HPDE6-E6E7 (cell line): ENCODE measurements around the gene COL16A1.
A peak's percentile ranks its signal among the peaks of the same experiment; 100 is the strongest.

Experiments used
- DNase-seq: peaks from one replicate; pipeline ENCODE4 v3.0.0; 2011; ENCODE audit warnings: missing footprints; ENCODE audit errors: extremely low spot score

Gene COL16A1

DNA sequence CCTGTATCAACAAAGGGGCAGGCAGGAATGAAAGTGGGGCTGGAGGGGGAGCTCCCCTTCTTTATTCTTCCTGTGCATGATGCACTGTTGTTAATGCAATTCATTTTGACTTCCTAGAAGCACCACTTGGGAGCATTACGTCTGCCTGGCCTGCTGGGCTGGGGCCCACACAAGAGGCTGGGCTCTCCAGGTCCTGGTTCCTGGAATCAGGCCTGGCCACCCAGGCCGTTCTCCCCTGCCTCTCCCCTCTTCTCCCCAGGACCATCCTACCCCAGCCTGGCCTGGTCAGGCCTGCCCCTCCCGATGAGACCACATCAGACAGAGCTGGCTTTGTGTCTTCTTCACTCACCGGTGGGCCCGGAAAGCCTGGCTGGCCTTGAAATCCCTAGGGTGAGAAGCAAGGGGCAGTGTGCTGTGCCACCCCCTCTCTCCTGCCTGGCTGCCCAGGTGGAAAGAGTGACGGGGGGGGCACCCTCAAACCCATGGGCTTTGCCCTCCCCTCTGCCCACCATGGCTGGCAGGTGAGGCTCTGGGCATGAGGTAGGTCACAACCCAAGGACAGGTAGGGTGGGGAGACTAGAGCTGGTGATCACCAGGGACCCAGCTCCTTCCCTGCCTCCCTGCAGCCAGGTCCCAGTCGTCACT is 38.5 kb downstream of the COL16A1 start:
- DNase-seq, result no peak

DNA sequence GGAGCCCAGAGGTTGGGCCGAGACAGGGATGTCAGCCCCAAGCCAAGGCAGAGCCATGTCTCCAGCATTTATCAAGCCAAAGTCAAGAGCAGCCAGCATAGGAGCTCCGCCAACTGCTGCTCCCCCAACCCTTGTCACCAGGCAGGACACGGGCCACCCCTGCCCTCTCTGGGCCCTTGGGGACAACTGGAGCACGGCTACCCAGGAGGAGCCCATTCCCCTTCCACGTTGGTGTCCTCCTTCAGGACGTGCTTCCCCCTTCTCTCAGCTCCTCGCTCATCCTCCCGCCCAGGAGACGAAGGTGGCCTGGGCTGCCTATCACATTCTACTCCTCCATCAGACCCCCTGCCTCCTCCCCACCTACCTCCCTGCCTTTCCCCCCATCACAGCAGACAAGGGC is 39.3 kb downstream of the COL16A1 start:
- DNase-seq, result no peak

DNA sequence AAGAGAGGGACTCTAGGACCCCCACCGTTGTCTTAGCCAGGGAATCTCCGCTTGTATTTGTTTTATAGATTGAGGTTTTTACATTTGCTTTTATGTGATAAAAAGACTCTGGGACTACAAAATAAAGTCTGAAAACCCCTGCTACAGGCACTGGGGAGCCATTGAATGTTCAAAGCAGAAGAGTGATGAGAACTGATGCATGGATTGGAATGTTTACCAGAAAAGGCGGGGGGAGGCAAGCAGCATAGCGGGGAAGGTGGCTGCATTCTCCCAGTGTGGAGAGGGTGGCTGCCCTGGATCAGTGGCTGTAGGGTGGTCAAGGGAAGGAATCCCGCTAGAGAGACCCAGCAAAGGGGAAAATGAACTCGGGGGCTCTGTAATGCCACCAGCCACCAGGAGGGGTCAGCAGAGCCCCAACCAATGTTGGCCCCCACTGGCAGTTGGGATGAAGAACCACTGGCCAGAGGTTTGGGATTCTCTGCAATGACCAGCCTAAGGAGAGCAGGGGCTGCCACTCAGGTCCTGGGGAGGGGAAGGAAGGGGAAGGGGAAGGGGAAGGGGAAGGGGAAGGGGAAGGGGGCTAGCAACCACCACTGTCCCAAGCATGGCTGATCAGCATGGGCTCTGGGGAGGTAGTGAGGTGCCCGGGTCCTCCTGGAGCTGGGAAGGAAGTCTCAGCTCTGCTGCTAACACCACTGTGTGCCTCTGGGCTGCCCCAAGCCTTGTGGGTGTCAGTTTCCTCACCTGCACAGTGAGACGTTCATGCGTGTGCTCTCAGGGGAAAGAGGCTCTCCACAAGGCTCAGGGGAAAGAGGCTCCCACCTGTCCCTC is 40.0 kb downstream of the COL16A1 start:
- peak; percentile 54 for DNase-seq

DNA sequence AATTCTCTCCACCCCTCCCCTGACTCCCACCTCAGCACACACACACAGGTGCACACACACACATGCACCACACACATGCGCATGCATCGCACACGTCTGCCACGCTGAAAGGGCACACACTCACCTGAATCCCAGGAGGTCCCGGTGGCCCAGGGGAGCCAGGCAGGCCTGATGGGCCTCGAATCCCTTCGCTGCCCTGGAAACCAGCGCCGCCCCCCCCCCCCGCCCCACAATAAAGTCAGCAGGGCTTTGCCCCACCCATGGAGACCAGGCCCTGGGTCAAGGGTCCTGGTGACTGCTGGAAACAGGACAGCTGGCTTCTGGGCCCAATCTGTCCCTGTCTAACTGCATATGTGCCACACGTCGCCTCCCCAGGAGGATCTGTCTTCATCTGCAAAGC is 41.4 kb downstream of the COL16A1 start:
- no peak for DNase-seq

DNA sequence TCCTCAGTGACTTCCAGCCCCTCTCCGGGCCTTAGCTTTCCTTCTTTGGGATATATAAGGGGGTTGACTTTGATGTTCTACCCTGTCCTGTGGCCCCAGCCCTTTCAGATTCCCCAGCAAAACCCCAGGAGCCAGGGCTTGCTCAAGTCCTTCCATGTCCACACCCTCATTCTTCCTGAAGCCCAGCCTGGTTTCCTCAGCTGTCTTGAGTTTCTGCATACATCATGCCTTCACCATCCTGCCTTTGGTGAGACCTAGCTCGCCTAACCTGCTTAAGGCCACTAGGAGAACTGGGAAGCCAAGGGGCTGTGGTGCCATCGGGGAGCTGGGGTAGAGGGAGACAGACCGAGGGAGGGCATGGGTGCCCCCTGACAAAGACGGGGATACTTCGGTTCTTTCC is 42.0 kb downstream of the COL16A1 start:
- no peak for DNase-seq

DNA sequence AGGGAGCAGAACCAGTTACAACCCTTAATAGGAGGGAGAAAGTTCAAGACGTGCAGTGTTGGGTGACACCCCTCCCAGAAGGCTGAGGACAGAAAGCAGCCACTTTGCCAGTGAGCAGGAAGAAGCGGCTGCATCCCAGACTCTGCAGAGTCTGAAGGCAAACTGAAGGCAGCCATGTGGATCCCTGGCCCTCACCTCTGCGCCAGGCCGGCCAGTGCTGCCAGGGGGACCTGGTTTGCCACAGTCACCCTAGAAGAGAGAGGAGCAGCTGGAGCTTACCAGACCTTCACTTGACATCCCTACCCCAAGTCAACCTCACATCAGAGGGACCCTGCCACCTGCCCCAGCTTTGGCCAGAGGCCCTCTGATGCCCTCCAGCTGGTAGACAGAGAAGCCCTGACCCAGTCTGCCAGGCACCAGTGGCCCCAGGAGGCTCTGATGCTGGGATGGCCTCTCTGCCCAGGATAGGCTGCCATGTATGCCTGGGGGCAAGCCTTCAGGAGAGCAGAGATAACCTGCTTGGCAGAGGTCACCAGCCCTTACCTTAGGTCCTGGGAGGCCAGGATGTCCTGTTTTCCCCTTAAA is 42.9 kb downstream of the COL16A1 start:
- DNase-seq, result no peak

DNA sequence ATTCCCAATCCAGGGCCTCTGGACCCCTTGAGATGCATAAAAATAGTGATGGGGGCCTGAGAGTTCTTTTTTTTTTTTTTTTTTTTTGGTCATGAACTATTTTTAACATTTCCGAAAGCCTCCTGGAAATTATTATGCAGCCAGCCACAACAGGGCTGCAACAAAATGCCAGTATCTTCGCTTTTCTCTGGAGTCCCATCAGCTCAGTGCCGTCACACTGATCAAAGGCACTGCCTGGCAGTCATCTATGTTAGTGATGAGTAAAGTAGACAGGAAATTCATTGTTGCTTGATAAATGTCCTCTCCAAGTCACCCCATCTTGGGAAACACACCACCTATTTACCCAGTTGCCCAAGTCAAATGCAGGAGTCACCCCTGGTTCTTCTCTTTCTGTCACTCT is 43.9 kb downstream of the COL16A1 start:
- no peak for DNase-seq

DNA sequence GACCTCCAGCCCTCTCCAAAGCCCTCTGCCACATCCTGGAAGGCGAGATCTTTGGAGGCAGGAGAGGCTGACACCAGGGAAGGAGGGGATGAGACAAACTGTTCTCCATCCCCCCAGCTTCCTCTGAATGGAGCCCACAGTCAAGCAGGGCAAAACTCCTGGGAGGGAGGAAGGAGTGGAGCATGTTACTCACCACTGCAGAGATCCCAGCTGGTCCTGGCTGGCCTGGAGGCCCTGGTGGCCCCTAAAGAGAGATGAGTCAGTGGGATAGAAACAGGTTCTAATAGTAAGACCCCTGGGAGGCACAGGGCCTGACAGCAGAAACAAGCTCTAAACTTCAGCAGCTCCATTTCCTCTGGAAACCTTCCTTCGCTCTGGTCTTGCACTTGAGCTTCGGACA is 45.1 kb downstream of the COL16A1 start:
- no peak for DNase-seq

DNA sequence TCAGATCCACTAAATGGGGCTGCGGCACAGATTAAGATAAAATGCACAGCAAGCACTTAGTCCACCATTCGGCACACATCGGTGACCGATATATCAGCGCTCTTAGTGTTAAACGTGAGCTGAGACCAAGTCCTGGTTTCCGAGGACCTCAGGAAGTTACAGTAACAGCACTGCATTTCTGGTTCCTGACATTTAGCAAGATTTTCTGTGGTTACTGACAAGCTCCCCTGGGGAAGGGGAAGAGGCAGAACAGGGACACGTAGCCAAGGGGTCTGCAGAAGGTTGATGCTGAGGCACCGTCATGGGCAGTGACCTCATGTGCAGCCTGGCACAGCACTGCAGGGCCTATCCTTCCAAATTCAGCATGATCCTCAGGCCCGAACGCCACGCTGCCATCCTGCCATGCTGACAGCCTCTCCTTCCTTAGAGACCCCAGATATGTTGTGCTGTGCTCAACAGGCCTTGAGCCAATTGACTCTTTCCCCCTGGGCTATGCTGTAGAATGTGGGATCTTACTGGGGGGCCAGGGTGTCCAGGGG is 45.8 kb downstream of the COL16A1 start:
- no peak for DNase-seq

DNA sequence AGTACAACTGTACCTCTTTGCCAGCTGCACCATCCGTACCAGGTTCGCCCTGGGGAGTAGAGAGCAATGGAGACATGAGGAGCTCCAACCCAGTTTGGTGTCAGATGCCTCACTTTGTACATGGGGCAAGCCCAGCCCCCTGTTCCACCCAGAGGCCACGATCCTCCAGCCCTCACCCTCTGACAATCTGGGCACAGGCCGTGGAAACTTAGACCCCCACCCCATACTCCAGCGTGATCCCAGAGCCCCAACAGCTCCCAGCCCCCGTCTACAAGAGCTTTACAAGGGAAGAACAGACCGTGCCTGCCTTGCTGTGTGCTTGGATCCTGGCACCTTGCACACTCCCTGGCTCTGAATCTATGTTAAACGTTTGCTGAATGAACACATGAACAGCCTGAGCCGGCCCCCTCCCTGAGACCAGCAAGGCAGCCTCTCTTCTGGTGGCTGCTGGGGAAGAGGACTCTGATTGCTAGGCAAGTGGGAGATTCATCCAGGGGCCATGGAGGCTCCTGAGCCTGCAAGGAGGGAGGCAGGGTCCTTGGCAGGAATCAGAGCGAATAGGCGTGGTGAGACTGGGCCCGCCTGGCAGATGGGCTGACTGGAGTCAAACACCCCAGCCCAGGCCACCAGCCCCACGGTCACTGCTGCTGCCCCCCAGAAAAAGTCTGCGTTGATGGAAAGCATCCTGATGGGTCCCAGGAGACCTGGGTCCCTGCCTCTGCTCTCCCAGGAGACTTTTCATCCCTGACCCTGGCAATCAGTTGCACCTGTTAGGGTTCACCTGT is 46.6 kb downstream of the COL16A1 start:
- DNase-seq, result no peak

DNA sequence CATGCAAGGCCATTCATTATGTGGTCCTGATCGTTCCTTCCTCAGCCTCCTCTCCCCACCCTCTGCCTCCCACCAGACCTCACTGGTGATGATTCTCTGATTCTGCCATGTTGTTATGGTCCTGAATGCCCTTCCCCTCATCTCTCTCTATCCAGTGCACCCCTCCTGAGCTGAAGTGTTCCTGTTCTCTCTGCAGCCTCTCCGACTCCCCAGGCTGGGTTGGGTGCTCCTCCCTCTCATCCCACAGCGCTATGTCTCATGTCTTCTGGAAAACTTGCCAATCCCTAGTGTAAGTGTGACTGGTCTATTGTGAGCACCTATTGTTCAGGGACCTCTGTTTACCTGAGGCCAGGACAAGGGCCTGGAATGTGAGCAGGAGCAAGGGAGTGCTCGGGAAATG is 48.1 kb downstream of the COL16A1 start:
- no peak for DNase-seq

DNA sequence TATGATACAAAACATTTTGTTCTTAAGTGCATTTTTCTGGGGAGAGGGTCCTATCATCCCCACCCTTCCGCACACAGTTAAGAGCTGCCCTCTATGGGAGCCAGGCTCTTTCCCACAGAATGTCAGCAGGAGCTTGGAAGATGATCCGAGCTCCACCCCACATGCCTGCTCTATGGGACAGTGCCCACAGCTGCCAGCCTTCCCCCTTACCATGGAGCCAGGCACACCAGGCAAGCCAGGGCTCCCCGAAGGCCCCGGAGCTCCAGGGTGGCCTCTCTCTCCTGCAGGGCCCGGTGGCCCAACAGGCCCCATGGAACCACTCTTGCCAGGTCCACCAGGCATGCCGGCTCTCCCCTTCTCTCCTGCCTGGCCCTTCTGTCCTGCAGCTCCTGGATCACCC is 48.7 kb downstream of the COL16A1 start:
- DNase-seq, result no peak

DNA sequence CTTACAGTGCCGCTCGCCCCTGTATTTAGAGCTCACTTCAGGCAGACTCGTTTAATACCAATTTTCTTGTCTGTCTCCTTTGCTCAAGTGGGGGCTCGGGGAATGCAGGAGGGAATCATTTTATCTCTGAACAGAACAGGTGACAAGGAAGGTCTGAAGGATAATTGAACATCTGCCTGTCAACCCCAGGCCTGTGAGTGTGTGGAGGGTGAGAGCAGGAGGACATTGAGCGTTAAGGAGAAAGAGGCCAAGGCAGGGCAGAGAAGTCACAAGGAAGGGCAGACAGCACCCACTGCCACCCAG is 49.4 kb downstream of the COL16A1 start:
- DNase-seq, result no peak

DNA sequence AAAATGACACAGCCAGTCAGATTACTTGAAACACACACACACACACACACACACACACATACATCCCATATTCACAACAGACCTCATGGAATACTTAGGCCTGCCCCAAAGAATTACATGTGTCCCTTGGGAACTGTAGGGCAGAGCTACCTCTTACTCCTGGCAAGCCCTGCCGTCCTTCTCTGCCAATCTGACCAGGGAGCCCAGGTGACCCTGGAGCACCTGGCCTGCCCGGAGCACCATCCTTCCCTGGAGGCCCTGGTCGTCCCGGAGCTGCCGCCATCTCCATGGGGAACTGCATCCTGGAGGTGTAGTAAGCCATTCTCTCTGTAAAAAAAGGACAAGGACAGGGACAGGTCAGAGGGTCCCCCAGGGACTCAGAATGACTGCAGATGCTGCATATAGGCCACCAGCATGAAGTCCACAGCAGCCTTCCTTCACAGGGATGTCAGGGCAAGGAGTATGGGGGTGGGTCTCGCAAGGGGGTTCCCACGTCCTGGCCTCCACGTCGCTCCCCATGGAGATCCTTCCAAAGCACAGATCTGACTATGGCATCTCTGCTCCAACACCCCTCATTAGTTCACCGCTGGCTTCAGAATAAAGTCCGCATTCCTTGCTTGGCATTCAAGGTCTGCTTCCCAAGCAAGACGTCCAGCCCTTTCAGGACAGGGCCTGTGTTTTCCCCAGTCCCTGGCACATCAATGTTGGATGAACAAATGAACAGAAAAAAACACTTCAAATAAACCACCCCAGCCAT is 49.9 kb downstream of the COL16A1 start:
- no peak for DNase-seq

DNA sequence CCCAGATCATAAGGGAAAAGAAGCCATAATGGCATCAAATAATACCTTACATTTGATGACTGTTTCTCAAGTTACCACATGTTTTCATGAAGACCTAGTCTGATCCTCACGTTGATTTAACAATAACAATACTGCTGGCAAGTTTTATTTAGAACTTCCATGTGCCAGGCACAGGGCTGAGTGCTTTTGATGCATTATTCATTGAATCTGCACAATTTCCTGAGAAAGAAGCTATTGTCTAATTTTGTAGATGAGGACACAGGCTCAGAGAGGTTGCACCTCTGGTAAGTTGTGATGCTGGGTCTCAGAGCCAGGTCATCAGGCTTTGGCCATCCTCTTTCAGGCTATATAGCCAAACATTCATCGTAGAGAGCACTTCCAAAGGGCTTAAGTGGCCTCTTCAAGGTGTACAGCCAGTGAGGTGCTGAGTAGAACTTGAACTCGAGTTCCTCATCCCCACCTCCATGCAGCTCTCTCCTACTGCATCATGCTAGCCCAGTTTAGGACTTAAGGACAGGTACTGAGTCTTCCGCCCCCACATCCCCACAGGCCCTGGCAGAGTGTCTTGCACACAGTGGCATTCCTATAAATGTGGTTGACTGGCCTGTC is 50.8 kb downstream of the COL16A1 start:
- DNase-seq, result no peak

DNA sequence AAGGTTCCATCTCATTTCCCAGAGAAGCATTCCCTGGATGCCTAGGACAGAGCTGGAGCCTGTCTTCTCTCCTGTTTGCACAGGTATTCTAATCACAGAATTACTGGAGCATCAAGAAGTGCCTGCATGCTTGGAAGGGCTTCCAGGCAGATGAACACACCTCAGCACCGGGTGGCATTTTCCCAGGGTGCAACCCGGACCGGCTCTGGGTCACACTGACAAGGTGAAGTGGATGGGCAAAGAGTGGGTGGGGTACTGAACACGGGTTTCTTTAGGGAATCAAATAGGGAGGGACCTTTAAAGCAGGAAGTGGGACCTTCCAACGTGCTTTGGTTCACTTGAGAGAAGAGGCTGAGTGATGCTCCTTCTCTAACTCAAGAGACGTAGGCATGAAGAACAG is 52.1 kb downstream of the COL16A1 start:
- no peak for DNase-seq

DNA sequence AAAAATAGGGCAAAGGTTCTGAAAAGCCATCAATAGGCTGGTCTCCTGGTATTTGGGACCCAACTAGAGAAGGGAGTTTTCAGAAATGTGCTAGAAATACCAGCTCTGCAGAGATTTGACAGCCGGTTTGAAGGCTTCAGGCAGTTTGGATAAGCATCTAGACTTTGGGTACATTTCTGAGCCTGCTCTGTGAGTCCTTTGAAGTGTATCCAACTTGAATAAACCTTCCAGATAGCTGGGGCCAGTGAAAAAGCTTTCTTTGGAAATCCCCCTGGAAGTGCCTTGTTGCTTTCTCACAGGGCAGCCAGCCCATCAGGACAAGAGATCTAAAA is 52.8 kb downstream of the COL16A1 start:
- no peak for DNase-seq

DNA sequence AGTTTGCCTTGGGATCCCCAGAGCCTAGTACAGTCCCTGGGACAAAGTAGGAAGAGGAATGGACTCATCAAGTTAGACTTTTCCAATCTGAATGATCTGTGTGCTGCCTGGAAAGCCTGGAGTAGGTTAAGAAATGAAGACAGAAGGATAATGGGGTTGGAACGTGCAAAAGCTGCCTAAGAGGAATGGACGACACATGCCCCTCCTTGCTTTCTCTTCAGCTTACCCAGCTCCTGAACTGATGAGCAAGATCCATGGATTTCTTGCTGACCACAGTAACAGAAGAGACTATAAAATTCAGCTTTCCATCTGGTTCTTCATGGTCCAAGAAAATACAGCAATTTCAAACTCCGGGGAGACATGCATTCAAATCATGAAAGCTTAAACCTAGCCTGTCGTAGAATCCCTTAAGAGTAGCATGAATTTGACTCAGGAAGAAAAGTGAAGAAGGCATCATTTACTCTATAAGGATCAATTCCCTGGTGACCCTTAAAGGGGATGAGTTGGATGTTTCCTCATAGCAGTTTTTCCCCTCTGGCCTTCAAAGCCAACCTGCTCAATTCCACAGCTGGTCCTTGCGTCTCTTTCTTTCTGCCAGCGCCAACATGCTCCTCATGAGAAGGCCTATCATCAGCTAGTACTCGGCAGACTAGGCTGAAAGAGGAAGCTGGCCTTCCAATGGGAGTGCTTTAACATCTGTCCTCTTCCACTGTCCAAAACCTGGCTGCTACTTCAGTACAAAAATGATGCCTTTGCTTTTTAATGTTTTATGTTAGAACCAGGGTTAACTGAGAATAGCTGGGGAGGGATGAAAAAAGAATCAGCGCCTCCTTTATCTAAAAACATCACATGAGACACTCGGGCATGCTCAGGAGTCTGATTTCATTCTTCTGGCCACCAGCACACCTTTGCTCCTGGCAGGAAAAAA is 53.4 kb downstream of the COL16A1 start:
- DNase-seq, result no peak

DNA sequence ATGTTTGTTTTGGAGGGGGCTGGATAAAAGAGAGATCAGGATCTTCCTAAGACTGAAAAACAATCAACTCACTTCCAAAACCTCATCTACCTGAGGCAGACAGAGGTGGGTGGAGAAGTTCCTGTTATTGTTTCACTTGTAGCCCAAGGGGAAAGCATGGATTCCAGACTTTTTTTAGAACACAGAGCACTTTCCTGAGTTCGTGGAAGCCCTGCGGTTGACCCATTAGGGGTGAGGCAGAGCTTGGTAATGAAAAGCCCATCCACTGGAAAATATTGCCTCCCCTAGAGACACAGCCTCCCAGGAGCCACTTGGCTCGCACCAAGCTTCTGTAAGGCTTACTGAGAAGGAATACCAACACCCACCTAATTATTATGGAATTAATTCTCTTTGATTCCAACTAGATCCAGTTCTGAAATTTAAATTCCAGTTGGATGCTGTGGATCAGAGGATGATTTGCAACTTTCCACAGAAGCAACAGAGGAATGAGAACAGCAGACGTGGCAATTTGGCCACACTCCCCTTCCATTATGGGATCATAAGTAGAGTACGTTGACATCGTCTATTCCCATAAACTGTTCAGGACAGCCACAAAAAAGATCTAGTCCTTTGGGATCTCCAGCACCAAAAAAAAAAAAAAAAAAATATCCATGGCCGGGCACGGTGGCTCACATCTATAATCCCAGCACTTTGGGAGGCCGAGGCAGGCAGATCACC is 55.0 kb downstream of the COL16A1 start:
- no peak for DNase-seq

DNA sequence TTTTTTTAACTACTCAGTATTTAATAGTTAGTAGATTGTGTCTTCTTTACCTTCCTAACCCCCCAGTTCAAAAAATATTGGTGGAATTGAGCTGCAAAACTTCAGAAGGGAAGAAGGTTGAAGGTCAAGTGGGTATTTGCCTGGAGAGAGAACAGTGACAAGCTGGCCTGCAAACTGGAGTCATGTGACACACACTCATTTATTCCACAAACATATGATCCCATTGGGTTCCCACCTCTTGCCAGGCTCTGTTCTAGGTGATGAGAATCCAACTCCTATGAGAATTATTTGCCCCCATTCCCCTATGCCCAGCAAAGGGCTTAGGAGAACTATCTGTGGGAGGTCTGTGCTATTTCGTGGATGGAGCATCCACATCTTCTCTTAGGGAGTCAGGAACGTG is 55.6 kb downstream of the COL16A1 start:
- no peak for DNase-seq
